ENCODE data around the gene DPP7.

Gene DPP7

GRCh38 chr9:137150617-137151457 is 36.3 kb upstream of the DPP7 start:
- TF ChIP-seq MAX (IDR thresholded peaks at IDR 0.05) (no peak), USF1 (IDR thresholded peaks at IDR 0.05) (no peak), TEAD4 (IDR thresholded peaks at IDR 0.05) (no peak), CREB1 (IDR thresholded peaks at IDR 0.05; ENCODE audit: low read depth) (no peak)

- no peak for TF ChIP-seq RAD21 (IDR thresholded peaks at IDR 0.05; ENCODE audit: low read depth)
- TF ChIP-seq FOXM1 (IDR thresholded peaks at IDR 0.05; ENCODE audit: borderline replicate concordance, low read depth): no peak
- no peak for TF ChIP-seq EP300 (IDR thresholded peaks at IDR 0.05; ENCODE audit: borderline replicate concordance)
- TF ChIP-seq TCF12 (IDR thresholded peaks at IDR 0.05; ENCODE audit: low read depth): no peak
- no peak for TF ChIP-seq CEBPB (IDR thresholded peaks at IDR 0.05)
- no peak for TF ChIP-seq YY1 (IDR thresholded peaks at IDR 0.05; ENCODE audit: low read depth)
- no peak for TF ChIP-seq MAX (IDR thresholded peaks at IDR 0.05)
- TF ChIP-seq TEAD4 (IDR thresholded peaks at IDR 0.05): no peak
- no peak for TF ChIP-seq NFIC (IDR thresholded peaks at IDR 0.05)
- no peak for TF ChIP-seq ZBTB7A (IDR thresholded peaks at IDR 0.05; ENCODE audit: low read depth)
- no peak for TF ChIP-seq EGR1 (IDR thresholded peaks at IDR 0.05)
- TF ChIP-seq USF1 (IDR thresholded peaks at IDR 0.05): no peak
- TF ChIP-seq TAF1 (IDR thresholded peaks at IDR 0.05; ENCODE audit: low read depth): no peak
- TF ChIP-seq REST (IDR thresholded peaks at IDR 0.05; ENCODE audit: low read depth): no peak
- TF ChIP-seq CREB1 (IDR thresholded peaks at IDR 0.05; ENCODE audit: low read depth): no peak
Measured at GRCh38 chr9:137149942-137150616, 35.5 kb upstream of the DPP7 start.

GRCh38 chr9:137149363-137149762 is 34.8 kb upstream of the DPP7 start:
- no peak for TF ChIP-seq EGR1 (IDR thresholded peaks at IDR 0.05)
- no peak for TF ChIP-seq REST (IDR thresholded peaks at IDR 0.05; ENCODE audit: low read depth)
- no peak for TF ChIP-seq NFIC (IDR thresholded peaks at IDR 0.05)
- no peak for TF ChIP-seq MAX (IDR thresholded peaks at IDR 0.05)
- TF ChIP-seq TCF12 (IDR thresholded peaks at IDR 0.05; ENCODE audit: low read depth): no peak
- no peak for TF ChIP-seq RAD21 (IDR thresholded peaks at IDR 0.05; ENCODE audit: low read depth)
- TF ChIP-seq TEAD4 (IDR thresholded peaks at IDR 0.05): no peak
- no peak for TF ChIP-seq USF1 (IDR thresholded peaks at IDR 0.05)
- no peak for TF ChIP-seq CREB1 (IDR thresholded peaks at IDR 0.05; ENCODE audit: low read depth)
- TF ChIP-seq EP300 (IDR thresholded peaks at IDR 0.05; ENCODE audit: borderline replicate concordance): no peak
- TF ChIP-seq YY1 (IDR thresholded peaks at IDR 0.05; ENCODE audit: low read depth): no peak
- TF ChIP-seq ZBTB7A (IDR thresholded peaks at IDR 0.05; ENCODE audit: low read depth): no peak
- no peak for TF ChIP-seq TAF1 (IDR thresholded peaks at IDR 0.05; ENCODE audit: low read depth)
- TF ChIP-seq CEBPB (IDR thresholded peaks at IDR 0.05): no peak
- TF ChIP-seq FOXM1 (IDR thresholded peaks at IDR 0.05; ENCODE audit: borderline replicate concordance, low read depth): no peak

GRCh38 chr9:137148661-137149060 is 34.1 kb upstream of the DPP7 start:
- no peak for TF ChIP-seq YY1 (IDR thresholded peaks at IDR 0.05; ENCODE audit: low read depth)
- no peak for TF ChIP-seq EP300 (IDR thresholded peaks at IDR 0.05; ENCODE audit: borderline replicate concordance)
- TF ChIP-seq RAD21 (IDR thresholded peaks at IDR 0.05; ENCODE audit: low read depth): no peak
- TF ChIP-seq TEAD4 (IDR thresholded peaks at IDR 0.05): no peak
- no peak for TF ChIP-seq EGR1 (IDR thresholded peaks at IDR 0.05)
- TF ChIP-seq USF1 (IDR thresholded peaks at IDR 0.05): no peak
- TF ChIP-seq MAX (IDR thresholded peaks at IDR 0.05): no peak
- TF ChIP-seq REST (IDR thresholded peaks at IDR 0.05; ENCODE audit: low read depth): no peak
- TF ChIP-seq CREB1 (IDR thresholded peaks at IDR 0.05; ENCODE audit: low read depth): no peak
